OCI-M2 (cell line): Measurements from ENCODE around the gene VLDLR.

Source experiments
- DNase-seq: peaks from one replicate; lab custom pipeline; 2025; ENCODE audit not compliant: unreplicated experiment; lab: John Stamatoyannopoulos, UW

Gene VLDLR

DNA sequence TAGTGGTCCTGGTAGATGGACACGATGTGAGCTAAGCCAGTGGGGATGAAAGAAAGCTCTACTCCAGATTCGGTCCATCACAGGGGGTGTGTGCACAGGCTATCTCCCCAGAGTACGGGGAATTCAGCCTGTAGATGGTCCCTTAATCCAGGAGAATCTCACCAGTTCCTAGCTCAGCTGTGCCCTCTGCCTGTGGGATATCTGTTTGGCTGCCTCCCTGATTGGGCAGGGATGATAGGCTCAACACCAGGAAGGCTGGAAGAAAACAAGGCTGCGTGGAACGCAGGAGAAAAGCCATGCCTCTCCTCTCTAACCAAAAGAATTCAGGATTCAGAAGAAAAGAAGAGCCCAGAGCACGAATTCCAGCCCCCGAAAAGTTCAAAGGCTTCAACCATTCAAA lies 40.9 kb downstream of the VLDLR start:
- no peak for DNase-seq

DNA sequence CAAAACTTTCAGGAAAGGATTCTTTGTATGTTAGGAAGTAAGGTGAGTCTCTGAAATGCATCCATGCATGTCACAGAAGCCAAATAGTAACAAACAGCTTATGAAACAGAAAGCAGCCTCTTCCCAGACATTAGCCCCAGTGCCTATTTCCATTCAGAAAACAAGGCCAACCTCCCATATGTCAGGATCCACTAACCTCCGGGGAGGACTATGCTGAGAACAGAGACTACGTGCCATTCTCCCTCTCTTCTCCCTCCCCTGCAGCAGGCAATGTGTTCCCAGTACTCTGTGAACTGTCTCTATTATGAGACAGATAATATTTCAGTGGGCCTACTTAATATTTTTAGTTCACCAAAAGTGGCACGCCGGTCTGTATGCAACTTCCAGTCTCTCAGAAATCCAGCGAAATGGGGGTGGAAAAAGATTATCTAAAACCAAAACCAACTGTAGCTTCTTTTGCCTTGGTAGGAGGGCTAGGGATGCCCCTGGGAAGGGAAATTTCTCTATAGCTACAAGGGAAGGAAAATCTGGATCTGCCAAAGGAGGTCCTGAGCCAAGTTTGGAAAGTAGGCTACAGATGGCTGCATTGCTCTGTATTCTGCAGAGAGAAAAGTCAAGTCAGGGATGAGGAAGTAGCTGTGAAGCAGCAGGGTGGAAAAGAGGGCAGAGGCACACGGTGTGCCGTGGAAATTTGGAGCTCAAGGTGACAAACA lies 42.0 kb downstream of the VLDLR start:
- DNase-seq, result no peak

DNA sequence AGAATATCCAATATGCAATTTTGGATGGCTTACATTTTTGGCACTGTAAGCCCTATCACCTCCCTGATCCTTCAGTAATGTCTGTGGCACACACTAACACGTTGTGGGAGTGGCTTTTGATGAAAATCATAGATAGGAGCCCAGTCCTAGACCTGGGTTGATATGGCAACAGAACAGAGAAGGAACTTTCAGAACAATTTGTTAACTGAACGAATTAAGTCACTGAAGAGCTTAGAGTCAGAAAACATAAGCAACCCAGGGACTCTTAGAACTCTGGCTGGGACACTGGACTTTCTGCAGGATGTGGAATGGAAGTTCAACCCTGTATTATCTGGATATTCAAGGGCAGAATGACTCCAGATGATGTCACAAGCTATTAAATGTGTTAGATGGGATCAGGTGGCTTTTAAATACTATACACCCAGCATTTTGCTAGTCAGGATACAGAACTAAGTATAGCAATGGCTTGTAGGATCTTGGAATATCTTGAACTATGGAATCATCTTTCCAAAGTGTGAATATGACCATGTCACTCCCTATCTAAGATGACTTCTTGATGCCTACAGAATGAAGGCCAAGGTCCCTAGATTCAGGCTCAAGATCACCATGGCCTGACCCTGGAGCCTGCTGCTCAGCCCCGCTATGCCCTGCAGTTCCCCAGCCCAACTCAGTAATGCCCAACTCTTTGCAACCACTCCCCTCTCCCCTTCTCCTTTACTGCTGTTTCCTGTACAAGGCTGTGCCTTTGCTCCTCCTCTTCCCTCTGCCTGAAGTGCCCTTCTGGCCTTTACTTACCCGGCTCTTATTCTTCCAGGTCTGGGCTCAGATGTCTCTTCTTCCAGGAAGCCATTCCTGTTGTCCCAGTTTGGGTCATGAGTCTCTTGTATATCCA lies 42.8 kb downstream of the VLDLR start:
- no peak for DNase-seq

DNA sequence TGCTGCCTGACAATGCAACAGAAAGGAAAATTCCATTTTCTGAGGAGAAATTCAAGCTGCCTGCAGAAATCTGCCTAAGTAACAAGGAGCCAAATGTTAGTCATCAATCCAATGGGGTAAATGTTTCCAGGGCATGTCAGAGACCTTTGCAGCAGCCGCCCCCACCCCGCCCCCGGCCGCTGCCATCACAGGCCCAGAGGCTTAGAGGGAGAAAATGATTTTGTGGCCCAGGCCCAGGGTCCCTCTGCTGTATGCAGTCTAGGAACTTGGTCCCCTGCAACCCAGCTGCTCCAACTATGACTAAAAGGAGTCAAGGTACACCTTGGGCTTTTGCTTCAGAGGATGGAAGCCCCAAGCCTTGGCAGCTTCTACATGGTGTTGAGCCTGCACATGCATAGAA lies 45.0 kb downstream of the VLDLR start:
- DNase-seq, result no peak

DNA sequence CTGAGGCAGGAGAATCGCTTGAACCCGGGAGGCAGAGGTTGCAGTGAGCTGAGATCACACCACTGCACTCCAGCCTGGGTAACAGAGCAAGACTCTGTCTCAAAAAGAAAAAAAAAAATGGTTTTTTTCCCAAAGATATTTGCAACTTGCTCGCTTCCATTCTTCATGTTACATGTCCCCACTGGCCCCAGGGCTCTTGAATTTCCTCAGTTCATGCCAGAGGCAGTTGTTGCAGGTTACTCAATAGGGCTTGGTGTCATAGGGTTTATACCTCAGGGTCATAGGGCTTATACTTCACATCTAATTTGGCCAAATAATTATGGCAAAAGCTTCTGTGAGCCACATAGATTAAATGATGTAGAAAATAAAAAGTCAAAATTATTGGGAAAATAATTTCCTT lies 51.6 kb downstream of the VLDLR start:
- no peak for DNase-seq

DNA sequence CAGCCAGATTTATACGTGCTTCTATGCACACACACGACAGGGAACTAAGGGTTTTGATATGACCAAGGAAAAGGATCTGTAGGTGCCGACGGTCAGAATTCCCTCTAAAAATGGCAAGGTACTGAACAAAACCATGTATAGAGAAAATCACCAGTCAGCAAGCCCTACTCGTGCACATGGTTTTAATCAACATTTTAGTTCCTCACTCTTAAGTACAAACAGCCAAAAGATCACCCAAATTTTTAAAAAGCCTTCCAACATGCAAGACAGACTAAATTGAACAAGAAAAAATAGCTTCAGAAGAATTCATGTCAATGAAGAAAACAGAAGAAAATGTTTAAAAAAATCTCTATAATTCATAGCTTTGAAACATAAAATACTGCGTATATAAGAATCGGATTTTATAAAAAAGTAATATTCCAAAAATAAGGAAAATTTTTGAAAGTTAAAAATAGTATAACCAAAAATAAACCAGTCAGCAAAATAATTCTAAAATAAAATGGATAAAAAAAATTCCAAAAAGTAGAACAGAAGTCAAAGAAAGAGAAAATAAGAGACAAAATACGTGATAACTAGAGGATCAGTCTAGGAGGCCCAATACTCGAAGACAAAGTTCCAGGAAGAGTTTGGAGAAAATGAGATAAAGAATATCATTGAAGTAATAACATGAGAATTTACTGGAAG lies 52.7 kb downstream of the VLDLR start:
- DNase-seq, result no peak

DNA sequence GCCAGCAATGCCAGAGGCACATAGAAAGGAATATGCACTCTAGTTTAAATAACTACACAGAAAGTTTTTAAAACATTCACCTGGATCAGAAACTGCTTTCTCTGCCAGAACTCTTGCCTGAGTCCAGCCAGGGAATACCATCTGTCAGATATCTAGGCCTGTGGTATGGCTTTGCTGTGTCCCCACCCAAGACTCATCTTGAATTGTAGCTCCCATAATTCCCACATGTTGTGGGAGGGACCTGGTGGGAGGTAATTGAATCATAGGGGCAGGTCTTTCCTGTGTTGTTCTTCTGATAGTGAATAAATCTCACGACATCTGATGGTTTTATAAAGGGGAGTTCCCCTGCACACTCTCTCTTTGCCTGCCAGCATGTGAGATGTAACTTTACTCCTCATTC lies 54.2 kb downstream of the VLDLR start:
- DNase-seq, result no peak

DNA sequence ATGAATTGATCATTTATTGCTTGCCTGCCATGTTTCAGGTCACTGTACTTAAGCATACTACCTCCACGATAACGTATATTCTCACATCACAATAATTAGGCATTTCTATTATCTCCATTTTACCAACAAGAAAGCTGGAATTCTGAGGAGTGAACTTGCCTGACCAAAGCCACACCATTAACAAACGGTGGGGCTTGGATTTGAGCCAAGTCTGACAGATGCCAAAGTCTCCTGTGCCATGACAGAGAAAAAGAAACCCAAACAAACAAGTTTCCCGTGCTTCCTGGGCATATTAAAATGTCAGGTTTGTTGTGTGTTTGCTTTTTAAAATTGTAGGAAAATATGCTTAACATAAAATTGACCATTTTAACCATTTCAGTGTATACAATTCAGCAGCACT lies 54.9 kb downstream of the VLDLR start:
- DNase-seq, result no peak

DNA sequence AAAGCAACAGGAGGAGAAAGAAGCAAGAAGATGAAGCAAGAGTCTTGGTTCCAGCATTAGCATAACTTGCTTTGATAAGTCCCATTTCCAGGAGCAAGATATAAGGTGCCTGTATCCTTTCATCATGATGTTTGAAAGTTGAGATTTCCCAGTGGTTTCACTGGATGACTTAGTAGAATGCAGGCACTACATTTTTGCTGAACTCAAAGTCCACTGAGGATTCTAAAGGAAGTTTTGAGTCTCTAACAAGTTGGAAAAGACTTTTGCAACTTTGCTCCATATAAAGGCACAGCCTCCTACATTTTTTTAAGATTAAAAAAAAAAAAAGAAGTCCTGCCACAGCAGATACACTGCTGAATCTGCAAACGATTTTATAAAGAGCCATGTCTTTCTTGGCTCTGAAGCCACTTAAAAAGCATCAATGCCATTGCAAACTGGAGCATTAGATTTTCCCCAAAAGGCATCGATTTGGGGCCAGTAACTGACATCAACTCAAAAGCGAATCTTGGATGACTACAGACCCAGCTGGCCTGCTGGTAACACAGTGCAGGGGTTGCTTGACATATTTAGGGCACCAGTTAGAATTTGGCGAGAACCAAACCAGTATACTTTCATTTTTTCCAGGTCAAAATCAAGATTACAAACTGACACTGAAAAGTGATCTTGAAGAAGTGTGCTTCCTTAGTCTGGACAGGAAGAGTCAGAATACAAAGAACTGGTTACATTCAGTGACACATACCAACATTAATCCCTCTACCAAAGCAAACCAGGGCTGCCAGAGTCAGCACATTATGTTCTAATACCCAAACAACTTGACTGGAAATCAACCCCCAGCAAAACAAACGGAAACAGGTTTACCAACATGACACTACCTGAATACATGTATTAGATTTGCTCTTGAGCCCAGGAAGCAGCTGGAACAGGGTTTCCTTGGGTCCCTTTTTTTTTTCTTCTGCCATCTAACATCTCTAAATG lies 56.6 kb downstream of the VLDLR start:
- DNase-seq, result no peak

DNA sequence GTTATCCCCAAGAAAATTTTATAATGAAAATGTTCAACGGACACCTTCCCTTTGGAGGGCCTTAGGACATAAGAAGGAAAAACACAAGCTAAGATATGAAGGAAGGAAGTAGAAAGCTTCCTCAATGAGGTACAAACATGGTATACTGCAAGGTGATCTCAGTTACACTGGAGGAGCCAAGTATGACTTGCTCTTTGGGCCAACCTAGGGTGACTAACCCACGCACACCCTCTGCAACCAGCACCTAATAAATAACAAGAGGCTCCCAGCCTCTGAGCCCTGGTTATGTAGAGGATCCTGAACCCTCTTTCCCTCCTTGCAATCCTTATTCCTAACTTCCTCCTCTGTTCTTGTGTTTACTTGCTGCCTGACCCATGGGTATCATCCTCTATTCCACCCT lies 57.4 kb downstream of the VLDLR start:
- DNase-seq, result no peak

DNA sequence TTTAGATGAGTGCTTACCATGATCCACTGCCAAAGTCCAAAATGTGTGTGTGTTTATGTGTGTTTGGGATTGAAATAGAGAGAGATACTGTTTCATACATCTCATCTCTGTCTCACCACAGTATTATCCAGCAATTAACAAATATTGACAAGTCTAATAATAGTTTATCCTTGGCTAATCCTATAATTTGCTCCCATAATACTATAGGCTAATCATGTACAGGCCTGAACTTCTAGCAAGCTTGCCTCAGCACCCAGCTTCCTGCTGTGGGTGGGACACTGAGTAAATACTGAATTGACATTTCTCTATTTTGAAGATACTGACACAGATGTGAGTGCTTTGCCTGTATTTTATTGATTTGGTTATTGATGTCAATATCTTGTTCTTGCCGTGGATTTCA lies 60.4 kb downstream of the VLDLR start:
- DNase-seq, result no peak

DNA sequence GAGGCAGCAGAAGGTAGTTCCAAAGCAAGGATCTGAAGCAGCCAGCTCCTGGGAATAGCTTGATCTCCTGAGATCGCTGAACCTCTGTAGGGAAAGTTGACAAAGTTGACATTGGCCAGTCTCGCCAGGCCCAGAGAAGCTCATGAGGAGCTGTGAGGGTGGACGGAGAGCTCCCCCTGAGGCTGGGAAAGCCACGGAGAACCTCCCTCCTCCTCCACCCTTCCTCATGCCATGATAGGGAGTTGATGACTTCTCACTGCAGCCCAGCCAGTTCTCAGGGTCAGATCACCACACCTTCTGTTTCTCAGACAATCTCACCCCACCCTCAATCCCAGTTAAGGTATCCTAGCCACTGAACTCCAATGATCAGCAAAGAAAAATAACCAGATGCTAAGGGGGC lies 65.3 kb downstream of the VLDLR start:
- no peak for DNase-seq

DNA sequence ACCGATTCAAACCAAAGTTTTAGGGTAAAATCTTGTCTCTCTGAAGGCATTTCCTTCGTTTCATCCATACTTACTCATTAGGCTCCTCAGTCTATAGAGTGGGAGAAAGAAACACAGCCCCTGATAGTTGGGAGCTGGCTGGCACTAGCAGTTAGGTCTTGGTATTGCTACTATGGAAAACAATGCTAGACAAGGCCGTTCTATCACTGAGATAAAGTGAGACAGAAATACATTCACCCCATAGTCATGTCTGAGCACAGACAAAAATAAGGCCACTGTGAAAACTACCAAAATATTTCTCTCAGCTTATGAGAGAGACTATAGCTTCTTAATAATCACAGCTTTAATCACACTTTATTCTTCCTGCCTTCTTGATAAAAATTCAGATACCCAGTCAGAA lies 67.0 kb downstream of the VLDLR start:
- DNase-seq, result no peak

DNA sequence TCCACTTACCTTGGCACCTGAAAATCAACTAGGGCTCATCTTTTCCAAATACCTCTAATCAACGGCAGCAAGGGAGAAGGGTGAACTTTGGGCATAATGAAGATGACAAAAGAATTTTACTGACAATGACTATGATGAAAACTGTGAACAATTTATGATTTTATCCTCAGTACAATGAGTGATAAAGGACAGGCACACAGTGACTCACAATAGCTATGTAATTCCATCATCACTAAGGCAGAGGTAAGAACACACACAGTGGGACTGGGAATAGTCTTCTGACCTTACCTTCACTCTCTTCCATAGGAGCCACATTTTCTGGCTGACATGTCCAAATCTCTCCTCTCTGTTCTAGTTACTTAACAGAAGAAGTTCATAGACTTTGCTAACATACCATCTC lies 69.6 kb downstream of the VLDLR start:
- DNase-seq, result no peak

DNA sequence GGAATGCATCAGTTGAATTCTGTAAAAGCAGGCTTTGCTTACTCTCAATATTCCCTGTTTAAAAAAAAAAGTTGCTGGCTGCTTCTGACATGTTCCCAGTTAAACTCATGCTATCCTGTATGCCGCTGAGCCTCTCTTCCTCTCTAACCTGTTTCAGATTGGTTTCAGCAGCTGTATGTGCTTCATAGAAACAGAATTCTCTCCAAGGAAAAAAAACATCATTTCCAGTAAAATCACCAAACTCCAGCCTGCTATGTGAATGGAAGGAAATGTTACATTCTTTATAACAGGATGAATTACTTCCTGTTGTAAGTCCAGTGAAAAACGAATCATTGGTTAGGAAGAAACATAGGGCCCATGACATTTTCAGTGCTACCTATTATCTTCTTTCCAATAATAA lies 70.0 kb downstream of the VLDLR start:
- no peak for DNase-seq

DNA sequence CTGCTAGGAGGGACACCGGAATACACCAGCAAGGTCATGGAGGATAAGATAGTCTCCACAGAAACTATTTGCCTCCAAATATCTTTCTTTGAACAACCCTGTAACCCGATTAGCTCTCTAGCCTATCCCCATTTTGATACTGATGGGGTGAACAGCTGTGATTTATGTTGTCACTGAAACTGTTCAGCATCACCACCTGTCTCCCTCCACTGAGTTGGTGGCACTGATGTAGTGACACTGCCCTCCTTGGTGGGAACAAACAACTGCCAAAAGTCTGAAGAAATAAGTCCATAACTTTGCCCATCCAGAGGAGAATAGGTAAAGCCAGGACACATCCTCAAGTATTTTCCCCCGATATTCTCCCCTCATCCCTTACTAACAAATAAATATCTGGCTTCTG lies 71.5 kb downstream of the VLDLR start:
- no peak for DNase-seq

DNA sequence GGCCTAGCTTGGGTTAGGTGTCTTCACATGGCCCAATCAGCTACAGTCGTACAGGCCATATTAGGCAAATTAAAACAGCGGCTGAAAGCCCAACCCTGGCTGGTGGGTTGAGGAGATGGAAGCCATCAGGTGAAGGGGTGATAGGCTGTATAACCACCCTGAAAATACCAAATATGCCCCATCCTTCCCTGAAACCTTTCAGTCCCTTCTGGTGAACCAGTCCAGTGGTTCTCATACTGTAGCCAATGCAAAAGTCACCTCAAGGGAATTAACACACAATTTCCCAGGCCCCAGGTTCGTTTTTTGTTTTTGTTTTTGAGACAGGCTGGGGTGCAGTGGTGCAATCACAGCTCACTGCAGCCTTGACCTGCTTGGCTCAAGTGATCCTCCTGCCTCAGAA lies 75.9 kb downstream of the VLDLR start:
- DNase-seq, result no peak

DNA sequence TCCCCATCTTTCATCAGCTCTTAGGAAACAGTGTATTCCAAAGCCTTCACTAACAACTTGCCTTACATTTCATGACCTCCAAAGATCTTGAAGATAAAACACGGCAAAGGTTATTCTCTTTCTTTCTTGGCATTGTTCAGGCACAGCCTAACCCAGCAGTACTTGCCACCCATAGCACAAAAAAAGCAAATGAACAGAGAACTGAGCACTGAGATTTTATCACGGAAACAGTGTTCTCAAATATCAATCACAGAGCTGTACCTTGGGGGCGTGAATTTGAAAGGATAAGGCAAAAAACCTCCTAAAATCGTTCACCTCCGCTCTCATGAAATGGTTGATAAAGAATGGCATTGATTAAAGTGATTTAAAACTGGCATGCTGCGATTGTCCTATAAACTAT lies 78.8 kb downstream of the VLDLR start:
- no peak for DNase-seq

DNA sequence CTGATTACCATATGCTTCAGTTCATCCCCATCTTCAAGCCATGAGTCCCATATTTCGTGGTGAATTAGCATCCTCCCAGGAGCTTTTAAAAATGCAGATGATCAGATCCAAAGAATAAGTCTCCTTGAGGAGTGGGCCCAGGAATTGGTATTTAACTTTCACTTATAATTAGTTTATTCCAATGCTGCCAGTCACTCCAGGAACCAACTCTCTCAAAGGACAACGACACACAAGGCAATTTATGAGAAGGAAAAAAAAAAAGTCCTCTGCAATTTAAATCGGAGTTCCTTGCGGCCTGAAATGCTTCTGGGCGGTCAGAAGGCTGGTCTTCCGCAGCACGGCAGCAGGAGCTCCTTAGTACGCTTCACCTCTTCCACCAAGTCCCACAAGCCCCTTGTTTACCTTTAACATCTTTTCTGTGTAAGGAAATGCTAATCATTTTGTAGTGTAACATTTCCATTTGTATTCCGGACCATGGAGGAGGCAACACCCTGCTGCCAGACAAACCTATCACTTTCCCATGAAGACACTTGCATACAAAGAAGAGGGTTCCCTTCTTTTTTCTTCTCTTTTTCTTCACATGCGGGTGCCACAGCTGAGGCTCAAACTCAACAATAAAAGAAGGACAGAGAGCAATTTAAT lies 79.4 kb downstream of the VLDLR start:
- DNase-seq, result no peak

DNA sequence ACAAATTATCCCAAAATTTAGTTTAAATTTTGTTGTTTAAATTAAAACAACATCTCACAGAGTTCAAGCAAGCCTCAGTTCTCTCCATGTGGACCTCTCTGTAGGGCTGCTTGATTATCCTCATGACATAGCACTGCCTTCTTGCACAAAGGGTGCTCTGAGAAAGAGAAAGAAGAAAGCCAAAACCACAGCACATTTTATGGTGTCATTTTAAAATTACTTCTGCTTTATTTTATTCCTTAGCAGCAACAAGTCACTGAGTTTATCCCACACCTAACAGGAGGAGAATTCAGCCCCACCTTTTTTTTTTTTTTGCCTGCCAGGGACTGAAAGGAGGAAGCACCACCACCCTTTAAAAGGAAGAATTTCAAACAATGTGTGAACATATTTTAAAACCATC lies 82.9 kb downstream of the VLDLR start:
- no peak for DNase-seq
